CD4-positive, CD25-positive, alpha-beta regulatory T cell (primary cell): ENCODE results near the gene SRP54. TPM values are rescaled to one million over a fixed set of nuclear protein-coding genes. Genes with fewer than 3 reads are reported as not detected.

Experiments
- ATAC-seq, 2 donors: fragments of 150-1000 bp; cut with Tn5 transposase; one replicate each; pipeline ENCODE4 v1.10.0; 2021; ENCODE audit warnings: low read depth in 2 of 2, moderate number of reproducible peaks in 2 of 2, moderate library complexity in 1 of 2
- DNase-seq, 3 donors: peaks; one replicate each; pipeline versions ENCODE4 v3.0.0 to v3.0.0-alpha.2; 2012 to 2022; ENCODE audit warnings: mixed read lengths in 1 of 3
- H3K27ac ChIP-seq: one replicate; pipeline ENCODE4 v1.7.0; 2013; ENCODE audit warnings: mild to moderate bottlenecking, low read length; ENCODE audit not compliant: insufficient read depth, poor library complexity, severe bottlenecking
- H3K27me3 ChIP-seq: one replicate; pipeline ENCODE4 v1.7.0; 2013; ENCODE audit warnings: low read length; ENCODE audit not compliant: control insufficient read depth, insufficient read depth
- H3K36me3 ChIP-seq: one replicate; pipeline ENCODE4 v1.7.0; 2013; ENCODE audit warnings: mild to moderate bottlenecking, low read length, moderate library complexity; ENCODE audit not compliant: control insufficient read depth, insufficient read depth
- H3K4me1 ChIP-seq: 2 replicates; pipeline ENCODE4 v1.7.0; 2013; ENCODE audit warnings: mild to moderate bottlenecking, low read length; ENCODE audit not compliant: insufficient read depth, control insufficient read depth, poor library complexity, severe bottlenecking
- H3K4me3 ChIP-seq: one replicate; pipeline ENCODE4 v1.7.0; 2013; ENCODE audit warnings: low read depth, mild to moderate bottlenecking, low read length, moderate library complexity
- H3K9me3 ChIP-seq, 2 experiments: 1 replicate in 1 of 2; 2 replicates in 1 of 2; pipeline ENCODE4 v1.7.0; 2013; ENCODE audit warnings: low read length in 2 of 2, mild to moderate bottlenecking in 1 of 2, moderate library complexity in 1 of 2; ENCODE audit not compliant: control insufficient read depth in 2 of 2
- H3K27ac Mint-ChIP-seq, 3 donors: one replicate each; pipeline ENCODE4 v1.8.0; 2020 to 2022; ENCODE audit warnings: mild to moderate bottlenecking in 3 of 3, mixed read lengths in 3 of 3, moderate library complexity in 2 of 3
- H3K27me3 Mint-ChIP-seq: one replicate; pipeline ENCODE4 v1.8.0; 2022; ENCODE audit warnings: mild to moderate bottlenecking, mixed read lengths
- H3K36me3 Mint-ChIP-seq: one replicate; pipeline ENCODE4 v1.8.0; 2020; ENCODE audit warnings: mixed read lengths
- H3K4me1 Mint-ChIP-seq, 4 donors: one replicate each; pipeline ENCODE4 v1.8.0; 2020 to 2022; ENCODE audit warnings: mixed read lengths in 4 of 4, mild to moderate bottlenecking in 1 of 4
- H3K4me3 Mint-ChIP-seq, 4 donors: one replicate each; pipeline ENCODE4 v1.8.0; 2020 to 2022; ENCODE audit warnings: mild to moderate bottlenecking in 4 of 4, mixed read lengths in 4 of 4, moderate library complexity in 3 of 4
- H3K9me3 Mint-ChIP-seq, 7 donors: one replicate each; pipeline ENCODE4 v1.8.0; 2020 to 2022; ENCODE audit warnings: mixed read lengths in 7 of 7, mild to moderate bottlenecking in 3 of 7, moderate library complexity in 2 of 7
- polyA plus RNA-seq, 4 donors: library from polyadenylated mRNA; unstranded; fragments of 300-500 nt; fragmentation: Illumina TruSeq; gene quantifications; one replicate each; pipeline ENCODE4 v1.2.3, GENCODE V29; 2021
- total RNA-seq: library from RNA; stranded (reverse); gene quantifications from one replicate; pipeline ENCODE4 v1.2.3, GENCODE V29; 2022

SRP54 gene
- 44.0 TPM for total RNA-seq
- polyA plus RNA-seq, result 10 to 100 TPM; 32.9 to 46.1 (median 42.9) TPM

- no peaks in the 10 kb centered on the region for H3K27me3 ChIP-seq
- Mint-ChIP-seq H3K36me3 (peaks cover 16% of the 10 kb centered on the region), H3K27ac (no peak within 1 kb of the TSS), H3K4me3 (no peak within 1 kb of the TSS), H3K9me3 (no peaks in the 10 kb centered on the region), H3K27me3 (no peaks in the 10 kb centered on the region), H3K4me1 (peaks cover 6 to 23% (median 14%) of the 10 kb centered on the region in 4 donors)
- H3K36me3 ChIP-seq, result peaks cover 3% of the 10 kb centered on the region
- no peaks in the 10 kb centered on the region for H3K9me3 ChIP-seq
- peak within 1 kb of the TSS; percentile 99 for H3K27ac ChIP-seq
- peaks cover 33% of the 10 kb centered on the region for H3K4me1 ChIP-seq
- DNase-seq (peak; percentile 99 to 100 (median 100)), ATAC-seq (peak; percentile 95)
- peak within 1 kb of the TSS; percentile 94 for H3K4me3 ChIP-seq
Measured at GRCh38 chr14:34982421-34983147, at the start of gene SRP54. Gene SRP54, plus strand, starts transcription at chr14:34982992. Its CDS starts 13,718 bp downstream, at chr14:34996710.

- no peak for DNase-seq
- Histone ChIP-seq H3K36me3 (no peaks in the 10 kb centered on the region), H3K4me1 (peaks cover 33% of the 10 kb centered on the region), H3K9me3 (no peaks in the 10 kb centered on the region), H3K4me3 (no peak overlapping the region), H3K27me3 (no peaks in the 10 kb centered on the region), H3K27ac (no peak overlapping the region)
- Mint-ChIP-seq H3K27me3 (no peaks in the 10 kb centered on the region), H3K27ac (peak overlapping the region; percentile 68 to 94 (median 88)), H3K36me3 (peaks cover 15% of the 10 kb centered on the region), H3K4me3 (no peak overlapping the region), H3K4me1 (peaks cover 12 to 52% (median 34%) of the 10 kb centered on the region in 4 donors), H3K9me3 (peaks cover 0 to 2% (median 0%) of the 10 kb centered on the region in 7 donors)
- ATAC-seq, result no peak
Measured at GRCh38 chr14:34933301-34933700, 49.5 kb upstream of the SRP54 start.

GRCh38 chr14:34935488-34935887, 47.3 kb upstream of the SRP54 start:
- peaks cover 0 to 2% (median 0%) of the 10 kb centered on the region in 7 donors for H3K9me3 Mint-ChIP-seq
- DNase-seq (no peak), ATAC-seq (no peak)
- H3K4me3 Mint-ChIP-seq, result no peak overlapping the region
- peaks cover 3% of the 10 kb centered on the region for H3K36me3 ChIP-seq
- H3K4me1 Mint-ChIP-seq, result peaks cover 11 to 34% (median 22%) of the 10 kb centered on the region in 4 donors
- H3K9me3 ChIP-seq, result no peaks in the 10 kb centered on the region
- peaks cover 21% of the 10 kb centered on the region for H3K36me3 Mint-ChIP-seq
- peak overlapping the region; percentile 65 to 84 (median 77) for H3K27ac Mint-ChIP-seq
- H3K27ac ChIP-seq, result no peak overlapping the region
- no peaks in the 10 kb centered on the region for H3K27me3 ChIP-seq
- H3K27me3 Mint-ChIP-seq, result no peaks in the 10 kb centered on the region
- H3K4me3 ChIP-seq, result no peak overlapping the region
- H3K4me1 ChIP-seq, result peaks cover 15% of the 10 kb centered on the region

GRCh38 chr14:34937442-34937841, 45.4 kb upstream of the SRP54 start:
- Histone ChIP-seq H3K4me3 (no peak overlapping the region), H3K9me3 (no peaks in the 10 kb centered on the region), H3K27me3 (no peaks in the 10 kb centered on the region), H3K27ac (no peak overlapping the region), H3K4me1 (no peaks in the 10 kb centered on the region), H3K36me3 (peaks cover 3% of the 10 kb centered on the region)
- peaks cover 24% of the 10 kb centered on the region for H3K36me3 Mint-ChIP-seq
- peak overlapping the region; percentile 57 to 88 (median 80) for H3K27ac Mint-ChIP-seq
- ATAC-seq (no peak), DNase-seq (no peak)
- H3K4me1 Mint-ChIP-seq, result peaks cover 11 to 23% (median 13%) of the 10 kb centered on the region in 4 donors
- no peak overlapping the region for H3K4me3 Mint-ChIP-seq
- no peaks in the 10 kb centered on the region for H3K27me3 Mint-ChIP-seq
- H3K9me3 Mint-ChIP-seq, result peaks cover 0 to 3% (median 0%) of the 10 kb centered on the region in 7 donors

- no peak overlapping the region for H3K4me3 Mint-ChIP-seq
- H3K4me3 ChIP-seq, result no peak overlapping the region
- no peak overlapping the region for H3K27ac ChIP-seq
- H3K9me3 Mint-ChIP-seq, result peaks cover 0 to 3% (median 0%) of the 10 kb centered on the region in 7 donors
- H3K27ac Mint-ChIP-seq, result peak overlapping the region in 2 of 3 donors; percentile 80 to 88
- H3K4me1 Mint-ChIP-seq, result peaks cover 11 to 23% (median 13%) of the 10 kb centered on the region in 4 donors
- H3K36me3 Mint-ChIP-seq, result peaks cover 24% of the 10 kb centered on the region
- DNase-seq, result no peak
- H3K27me3 ChIP-seq, result no peaks in the 10 kb centered on the region
- H3K4me1 ChIP-seq, result no peaks in the 10 kb centered on the region
- H3K27me3 Mint-ChIP-seq, result no peaks in the 10 kb centered on the region
- no peak for ATAC-seq
- peaks cover 3% of the 10 kb centered on the region for H3K36me3 ChIP-seq
- H3K9me3 ChIP-seq, result no peaks in the 10 kb centered on the region
Measured at GRCh38 chr14:34937876-34938275, 44.9 kb upstream of the SRP54 start.

- Histone ChIP-seq H3K9me3 (peaks cover 4 to 5% of the 10 kb centered on the region in 2 experiments), H3K27ac (no peak overlapping the region), H3K36me3 (peaks cover 18% of the 10 kb centered on the region), H3K4me1 (no peaks in the 10 kb centered on the region), H3K27me3 (no peaks in the 10 kb centered on the region), H3K4me3 (no peak overlapping the region)
- H3K27ac Mint-ChIP-seq, result peak overlapping the region in 1 of 3 donors; percentile 2
- no peaks in the 10 kb centered on the region for H3K27me3 Mint-ChIP-seq
- peaks cover 30% of the 10 kb centered on the region for H3K36me3 Mint-ChIP-seq
- H3K4me3 Mint-ChIP-seq, result no peak overlapping the region
- ATAC-seq (no peak), DNase-seq (no peak)
- H3K4me1 Mint-ChIP-seq, result peaks cover 0 to 16% (median 1%) of the 10 kb centered on the region in 4 donors
- H3K9me3 Mint-ChIP-seq, result peaks cover 0 to 11% (median 5%) of the 10 kb centered on the region in 7 donors
Measured at GRCh38 chr14:34943506-34943905, 39.3 kb upstream of the SRP54 start.

GRCh38 chr14:34944744-34945143, 38.0 kb upstream of the SRP54 start:
- Mint-ChIP-seq H3K27me3 (no peaks in the 10 kb centered on the region), H3K36me3 (peaks cover 28% of the 10 kb centered on the region)

More at GRCh38 chr14:34944744-34945143, 38.0 kb upstream of the SRP54 start:
- peaks cover 18% of the 10 kb centered on the region for H3K36me3 ChIP-seq
- H3K4me3 ChIP-seq, result no peak overlapping the region
- H3K4me1 ChIP-seq, result no peaks in the 10 kb centered on the region
- Mint-ChIP-seq H3K4me3 (no peak overlapping the region), H3K4me1 (peaks cover 0 to 14% (median 1%) of the 10 kb centered on the region in 4 donors), H3K27ac (no peak overlapping the region), H3K9me3 (peaks cover 0 to 11% (median 5%) of the 10 kb centered on the region in 7 donors)
- H3K9me3 ChIP-seq, result peaks cover 4 to 5% of the 10 kb centered on the region in 2 experiments
- H3K27ac ChIP-seq, result no peak overlapping the region
- DNase-seq (no peak), ATAC-seq (no peak)
- H3K27me3 ChIP-seq, result no peaks in the 10 kb centered on the region
